Measurements from ENCODE around the gene PANX3.

The PANX3 gene

DNA sequence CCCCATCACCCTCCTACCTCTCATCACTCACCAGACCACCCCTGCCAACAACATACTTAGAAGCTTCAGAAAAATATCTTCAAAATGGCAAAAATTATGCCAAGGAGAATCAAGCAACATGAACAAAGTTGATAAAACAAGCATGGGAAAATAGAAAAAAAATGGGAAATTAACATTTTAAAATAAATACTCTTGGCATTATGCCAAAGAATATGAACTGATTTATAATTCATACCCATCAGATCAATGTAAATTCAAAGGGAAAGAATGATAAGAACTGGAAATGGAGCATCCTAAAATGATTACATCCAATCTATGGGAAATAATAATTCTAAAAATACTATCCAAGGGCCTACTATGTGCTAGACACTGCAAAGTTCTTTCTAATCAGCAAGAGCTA is 50.3 kb downstream of the PANX3 start:
- no peak for DNase-seq

DNA sequence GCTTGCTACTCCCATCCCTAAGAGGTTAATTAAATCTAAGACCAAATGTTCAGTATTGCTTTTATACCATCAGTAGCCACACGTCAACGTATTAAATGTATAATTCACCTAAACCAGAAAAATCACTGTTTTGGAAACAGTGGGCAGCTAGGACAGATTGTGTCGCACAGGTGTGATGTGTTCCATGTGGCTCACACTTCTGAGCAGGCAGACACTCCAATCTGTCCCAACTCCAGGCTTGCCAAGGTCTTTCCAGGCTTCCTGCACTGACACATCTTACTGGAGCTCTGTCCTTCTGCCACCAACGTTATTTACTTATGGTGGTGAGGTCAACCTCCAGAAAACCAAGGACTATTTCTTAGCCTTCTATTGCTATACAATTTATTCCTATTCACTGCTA is 50.9 kb downstream of the PANX3 start:
- DNase-seq, result no peak

DNA sequence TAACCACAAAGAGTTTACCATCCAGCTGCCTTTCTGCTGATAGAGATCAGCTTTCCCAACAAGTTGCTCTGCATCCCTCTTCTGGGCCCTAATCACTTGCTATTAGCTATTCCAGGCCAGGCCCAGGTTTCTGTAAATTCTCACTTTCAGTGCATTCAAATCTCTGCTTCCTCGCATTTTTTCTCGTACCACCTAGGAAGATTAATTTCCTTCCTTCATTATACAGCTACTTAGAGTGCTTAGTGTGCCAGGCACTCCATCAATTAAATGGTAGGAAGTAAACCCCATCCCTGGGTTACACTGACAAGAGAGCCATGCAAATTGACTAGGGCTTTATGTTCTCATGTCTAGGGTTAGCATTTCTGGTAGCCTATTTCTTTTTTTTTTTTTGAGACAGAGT is 52.6 kb downstream of the PANX3 start:
- no peak for DNase-seq

DNA sequence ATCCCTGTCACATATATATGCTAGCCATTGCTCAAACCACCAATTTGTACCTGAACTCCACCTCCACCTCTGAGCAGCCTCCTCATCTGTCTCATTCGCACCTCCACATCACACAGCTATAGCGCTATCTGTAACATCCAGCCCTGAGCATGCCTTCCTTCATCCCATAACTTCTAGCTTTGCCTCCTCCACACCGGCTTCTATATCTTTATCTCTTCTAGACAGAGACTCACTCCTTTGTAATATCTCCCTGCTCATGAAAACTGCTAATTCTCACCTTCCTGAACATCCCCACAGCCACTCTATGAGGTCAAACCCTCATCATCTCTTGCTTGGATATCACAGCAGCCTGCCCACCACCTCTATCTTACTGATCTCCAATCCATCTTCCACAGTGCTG is 56.4 kb downstream of the PANX3 start:
- no peak for DNase-seq

DNA sequence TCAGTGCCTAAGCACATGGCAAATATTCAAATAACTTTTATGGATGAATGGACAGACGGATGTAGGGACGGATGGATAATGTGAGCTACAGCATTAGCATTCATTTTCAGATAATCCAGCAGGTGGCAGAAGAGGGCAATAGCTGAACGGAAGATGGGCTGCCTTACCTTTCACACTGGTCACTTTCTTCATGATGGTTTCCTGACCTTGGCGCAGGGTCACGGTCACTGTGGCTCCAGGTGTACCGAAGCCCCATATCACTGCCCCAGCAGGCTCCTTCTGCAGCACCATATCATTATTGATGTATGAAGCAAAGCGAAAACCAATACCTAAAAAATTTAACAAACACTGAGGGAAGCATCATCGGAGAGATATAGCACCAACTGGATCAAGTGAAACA is 58.0 kb downstream of the PANX3 start:
- DNase-seq, result peak; percentile 34 to 73
